ENCODE measurements around the gene GPR158.

The GPR158 gene

DNA sequence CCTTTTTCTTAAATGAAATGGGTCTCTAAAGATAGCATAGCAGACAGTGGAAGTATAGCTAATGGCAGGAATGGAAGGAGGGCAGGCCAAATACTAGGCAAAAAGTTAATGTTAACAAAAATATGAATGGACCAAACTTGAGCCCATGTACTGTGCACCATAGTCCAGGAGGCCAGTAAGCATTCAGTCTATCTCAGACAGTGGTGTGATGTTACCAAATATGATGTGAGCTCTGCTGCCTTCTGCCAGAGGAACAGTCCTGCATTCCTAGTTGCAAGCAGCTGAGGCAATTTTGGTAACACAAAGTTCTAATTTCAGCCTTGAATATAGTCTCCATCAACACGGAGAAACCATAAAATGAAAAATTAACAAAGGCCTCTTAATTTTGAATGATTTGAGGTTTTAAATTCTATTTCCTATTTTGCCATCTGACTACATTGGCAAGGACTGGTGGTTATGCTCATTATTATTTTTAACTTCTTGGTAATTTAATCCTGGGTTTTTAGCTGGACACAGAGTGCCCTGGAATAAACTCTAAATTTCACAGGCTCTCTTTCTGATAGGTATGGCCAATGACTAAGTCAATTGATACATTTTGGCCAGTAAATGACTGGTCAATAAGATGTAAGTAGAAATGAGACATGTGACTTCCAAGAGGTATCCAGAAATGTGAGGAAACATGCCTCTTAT, 442.2 kb downstream of the GPR158 start:
- no peak for TF ChIP-seq ZNF274 (IDR thresholded peaks at IDR 0.05; ENCODE audit: low read depth, low read length)
- no peak overlapping the region for H3K4me3 ChIP-seq (ENCODE audit: low read length)

DNA sequence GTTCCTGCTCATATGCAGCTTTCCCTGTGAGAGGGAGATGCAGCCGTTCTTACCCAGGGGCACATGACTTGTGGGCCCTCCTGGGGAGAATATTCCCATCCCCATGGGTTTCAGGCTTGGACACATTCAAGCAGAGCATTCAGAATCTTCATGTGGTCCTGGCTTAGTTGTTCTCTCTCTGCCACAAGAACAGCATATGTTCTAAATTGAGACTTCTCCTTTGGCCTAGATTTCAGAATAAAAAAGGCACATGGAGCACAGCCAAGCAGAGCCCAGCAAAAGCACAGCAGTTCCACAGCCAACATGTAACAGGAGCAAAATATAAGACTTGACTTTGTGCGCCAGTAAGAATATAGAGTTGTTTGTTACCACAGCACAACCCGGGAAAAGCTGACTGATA, 452.8 kb downstream of the GPR158 start:
- H3K4me3 ChIP-seq (ENCODE audit: low read length) = no peak overlapping the region
- TF ChIP-seq ZNF274 (IDR thresholded peaks at IDR 0.05; ENCODE audit: low read depth, low read length) = no peak

DNA sequence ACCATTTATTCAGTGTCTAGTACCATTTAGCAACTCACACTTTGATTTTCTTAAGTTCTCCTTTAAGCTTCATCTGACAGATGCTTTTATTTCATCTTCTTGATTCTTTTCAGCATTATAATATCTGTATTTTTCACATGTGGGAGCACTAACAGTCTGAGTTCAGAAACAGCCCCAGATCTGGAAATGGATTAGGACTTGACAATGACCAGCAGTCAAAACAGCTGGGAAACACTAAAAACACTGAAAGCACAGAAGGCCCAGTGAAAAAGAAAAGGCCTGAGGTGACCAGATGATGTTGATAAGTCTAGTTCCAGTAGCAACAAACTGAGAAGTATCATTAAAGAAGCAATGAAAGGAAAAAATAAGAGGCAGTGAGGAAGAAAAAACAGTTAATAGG, 454.5 kb downstream of the GPR158 start:
- H3K4me3 ChIP-seq (ENCODE audit: low read length) = no peak overlapping the region
- no peak for TF ChIP-seq ZNF274 (IDR thresholded peaks at IDR 0.05; ENCODE audit: low read depth, low read length)

DNA sequence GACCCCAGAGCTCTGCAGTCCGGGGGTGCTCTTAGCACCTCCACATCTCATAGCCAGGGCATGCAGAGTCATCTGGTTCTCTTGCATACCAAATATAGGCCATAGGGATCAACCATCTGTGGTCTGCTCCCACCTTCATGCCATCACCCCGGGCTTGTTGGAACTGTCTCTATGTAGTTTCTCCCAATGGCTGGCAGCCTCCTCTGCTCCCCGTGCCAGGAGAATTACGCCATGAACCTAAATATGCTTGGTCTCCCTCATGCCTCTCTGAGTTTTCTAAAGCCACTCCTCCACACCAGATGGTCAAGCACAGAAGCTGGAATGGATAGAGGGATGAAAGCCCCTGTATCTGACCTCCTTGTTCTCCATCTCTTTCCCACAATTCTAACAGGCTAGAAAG, 456.7 kb downstream of the GPR158 start:
- no peak overlapping the region for H3K4me3 ChIP-seq (ENCODE audit: low read length)
- no peak for TF ChIP-seq ZNF274 (IDR thresholded peaks at IDR 0.05; ENCODE audit: low read depth, low read length)

DNA sequence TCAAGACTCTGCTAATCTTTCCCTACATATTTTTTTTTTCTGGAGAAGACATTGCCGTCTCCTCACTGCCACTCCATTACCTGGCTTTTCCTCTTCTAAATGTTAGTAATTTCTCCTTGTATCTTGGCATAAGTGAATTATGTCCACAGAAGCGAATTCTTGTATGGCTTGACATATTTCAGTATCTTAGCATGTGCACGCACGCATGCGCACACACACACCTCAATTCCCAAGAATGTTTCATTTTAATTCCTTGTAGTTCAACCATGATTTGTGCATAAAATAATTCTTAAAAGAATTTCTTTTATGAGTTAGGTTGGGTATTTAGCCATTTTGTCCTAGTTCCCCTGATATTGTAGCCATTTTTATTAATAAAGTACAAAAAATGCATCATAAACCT, 458.0 kb downstream of the GPR158 start:
- TF ChIP-seq ZNF274 (IDR thresholded peaks at IDR 0.05; ENCODE audit: low read depth, low read length) = no peak
- H3K4me3 ChIP-seq (ENCODE audit: low read length) = no peak overlapping the region

DNA sequence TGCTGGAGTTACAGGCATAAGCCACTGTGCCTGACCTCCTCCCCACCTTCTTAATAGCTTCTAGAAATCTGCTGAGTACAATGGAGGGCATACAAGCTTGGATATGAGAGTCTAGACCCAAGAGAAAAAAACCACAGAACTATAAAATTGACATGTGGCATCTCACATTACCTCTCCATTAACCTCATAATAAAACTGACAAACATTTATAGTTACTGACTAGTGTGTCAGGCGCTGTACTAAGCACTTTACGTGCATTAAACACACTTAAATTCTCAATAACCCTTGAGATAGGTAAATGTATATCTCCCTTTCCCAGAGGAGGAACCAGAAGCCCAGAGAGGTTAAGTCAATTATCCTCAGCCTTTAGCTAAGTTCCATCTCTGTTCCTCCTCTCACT, 458.7 kb downstream of the GPR158 start:
- no peak for TF ChIP-seq ZNF274 (IDR thresholded peaks at IDR 0.05; ENCODE audit: low read depth, low read length)
- H3K4me3 ChIP-seq (ENCODE audit: low read length) = no peak overlapping the region

DNA sequence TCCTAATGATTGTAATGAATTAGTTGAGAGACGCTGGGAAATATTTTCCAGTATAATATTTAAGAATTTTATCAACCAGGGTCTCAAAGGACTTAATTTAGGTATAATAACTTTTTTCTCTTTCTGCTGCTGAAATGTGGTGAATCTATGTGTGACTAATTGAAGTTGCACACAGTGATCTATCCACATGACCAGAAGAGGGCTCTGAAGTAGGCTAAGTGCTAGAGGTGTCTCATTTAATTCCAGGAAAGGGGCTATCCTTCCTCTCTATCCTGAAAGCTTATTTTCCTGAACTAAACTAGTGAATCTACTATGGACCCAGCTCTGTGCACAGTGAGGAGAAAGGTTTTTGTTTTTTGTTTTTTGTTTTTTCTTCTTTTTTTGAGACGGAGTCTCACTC, 464.8 kb downstream of the GPR158 start:
- TF ChIP-seq ZNF274 (IDR thresholded peaks at IDR 0.05; ENCODE audit: low read depth, low read length) = no peak
- H3K4me3 ChIP-seq (ENCODE audit: low read length) = no peak overlapping the region

DNA sequence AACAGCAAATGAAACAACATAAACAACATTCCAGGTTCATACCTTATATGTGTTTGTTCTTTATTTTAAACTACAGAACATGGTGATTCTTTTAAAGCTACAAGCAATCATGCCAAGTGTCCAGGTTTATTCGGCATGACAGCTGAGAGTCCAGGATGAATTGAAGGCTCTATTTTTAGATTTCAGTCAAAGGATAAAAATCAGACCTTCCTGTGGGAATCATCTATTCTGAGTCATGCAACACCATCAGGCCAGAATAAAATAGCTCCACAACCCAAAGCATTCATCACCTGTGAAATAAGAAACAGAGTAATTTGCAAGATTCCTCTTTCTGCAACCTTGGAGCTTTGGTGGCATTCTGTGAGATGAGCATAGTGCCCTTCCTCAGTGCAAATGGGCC, 466.8 kb downstream of the GPR158 start:
- no peak for TF ChIP-seq ZNF274 (IDR thresholded peaks at IDR 0.05; ENCODE audit: low read depth, low read length)
- no peak overlapping the region for H3K4me3 ChIP-seq (ENCODE audit: low read length)

DNA sequence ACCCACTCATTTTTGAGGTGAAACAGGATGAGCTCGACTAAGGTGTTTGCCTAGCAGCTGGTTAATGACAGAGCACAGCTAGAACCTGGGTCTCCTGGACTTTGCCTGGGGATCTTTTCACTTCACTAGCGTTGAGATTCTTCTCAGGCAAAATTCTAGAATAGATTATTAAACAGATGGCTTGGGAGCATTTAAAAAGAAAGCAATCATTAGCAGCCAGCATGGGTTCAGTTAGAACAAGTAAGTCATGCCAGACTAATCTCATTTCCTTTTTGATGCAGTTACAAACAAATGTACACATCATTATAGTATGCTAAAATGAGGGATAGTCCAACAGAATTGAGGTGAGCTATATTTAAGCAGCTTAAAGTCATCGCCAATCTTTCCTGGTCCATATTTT, 467.9 kb downstream of the GPR158 start:
- no peak overlapping the region for H3K4me3 ChIP-seq (ENCODE audit: low read length)
- TF ChIP-seq ZNF274 (IDR thresholded peaks at IDR 0.05; ENCODE audit: low read depth, low read length) = no peak

DNA sequence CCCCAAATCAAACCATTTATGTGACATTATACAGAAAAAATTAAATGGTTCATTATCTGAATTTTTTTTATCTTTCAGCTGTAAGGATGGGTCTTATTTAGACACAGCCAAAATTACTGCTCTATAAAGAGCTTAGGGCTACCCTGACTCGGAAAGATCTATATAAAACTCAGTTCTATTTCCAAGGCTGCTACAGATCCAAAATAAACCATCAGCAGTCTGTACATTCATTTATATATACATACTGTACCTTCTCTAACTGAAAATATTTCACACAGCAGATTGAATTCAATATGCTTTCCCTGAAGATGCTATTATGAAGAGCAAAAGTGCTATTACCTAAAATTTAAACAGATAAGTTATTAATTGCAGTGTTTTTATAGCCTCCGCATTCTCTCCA, 471.6 kb downstream of the GPR158 start:
- no peak overlapping the region for H3K4me3 ChIP-seq (ENCODE audit: low read length)
- TF ChIP-seq ZNF274 (IDR thresholded peaks at IDR 0.05; ENCODE audit: low read depth, low read length) = no peak

DNA sequence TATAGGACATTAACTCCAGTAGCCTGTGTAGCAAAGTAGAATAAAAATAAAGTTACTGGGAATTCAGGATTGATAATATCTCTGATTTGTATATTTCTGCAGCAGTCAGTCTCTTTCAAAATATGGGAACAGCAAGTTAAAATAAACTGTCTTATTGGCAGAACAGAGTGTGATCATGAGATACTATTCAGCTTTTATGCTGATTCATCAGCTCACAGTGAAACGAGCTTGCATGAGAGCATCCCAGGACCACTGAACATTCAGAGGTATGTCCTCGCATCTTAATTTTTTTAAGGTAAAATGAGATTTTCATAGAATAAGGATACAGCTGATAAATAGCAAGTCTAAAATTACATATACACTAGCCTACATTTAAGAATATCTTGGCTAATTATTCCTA, 476.7 kb downstream of the GPR158 start:
- TF ChIP-seq ZNF274 (IDR thresholded peaks at IDR 0.05; ENCODE audit: low read depth, low read length) = no peak
- no peak overlapping the region for H3K4me3 ChIP-seq (ENCODE audit: low read length)

Data from GM08714 (cell line).